Fibroblast of the conjunctiva (primary cell): Measurements from ENCODE around the gene GUCY1A2.

Source experiments
- DNase-seq: peaks from one replicate; pipeline ENCODE4 v3.0.0-alpha.2; 2010; ENCODE audit warnings: low read depth

GUCY1A2 gene

DNA sequence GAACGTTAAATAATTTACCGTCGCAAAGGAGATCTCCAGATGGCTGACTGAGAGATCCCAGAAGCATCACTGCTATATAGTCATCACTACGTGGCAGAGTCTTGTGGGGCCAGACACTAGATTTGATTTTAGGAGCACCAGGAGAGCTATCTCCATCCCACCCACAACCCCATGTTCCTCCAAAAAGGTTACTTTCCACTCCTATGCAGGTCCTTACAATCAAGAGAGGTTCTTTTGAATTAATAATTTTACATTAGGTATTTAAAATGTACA lies 19.4 kb downstream of the GUCY1A2 start:
- no peak for DNase-seq

GRCh38 chr11:106998116-106998915 lies 20.0 kb downstream of the GUCY1A2 start:
- DNase-seq, result peak; percentile 86

DNA sequence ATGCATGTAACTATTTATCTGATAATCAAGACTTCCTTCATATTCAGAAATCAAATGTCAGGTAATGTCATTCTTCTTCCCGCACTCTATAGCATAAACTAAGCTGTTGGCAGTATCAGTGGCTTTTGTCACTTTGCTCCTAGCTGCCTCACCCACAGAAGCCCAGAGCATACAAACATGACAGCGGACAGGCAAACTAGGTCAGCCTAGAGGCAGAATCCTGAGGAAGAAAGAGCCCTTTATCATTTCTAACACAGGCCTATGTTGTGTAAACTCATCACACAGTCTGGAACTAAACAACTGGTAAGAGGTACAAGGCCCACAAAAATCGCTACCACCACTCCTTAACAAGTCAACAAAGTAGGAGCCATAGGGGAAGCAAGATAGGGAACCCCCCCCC lies 21.0 kb downstream of the GUCY1A2 start:
- no peak for DNase-seq

- no peak for DNase-seq
These were observed 21.6 kb downstream of the GUCY1A2 start for GRCh38 chr11:106996691-106997090.

GRCh38 chr11:106990331-106990730 lies 27.9 kb downstream of the GUCY1A2 start:
- DNase-seq, result no peak

DNA sequence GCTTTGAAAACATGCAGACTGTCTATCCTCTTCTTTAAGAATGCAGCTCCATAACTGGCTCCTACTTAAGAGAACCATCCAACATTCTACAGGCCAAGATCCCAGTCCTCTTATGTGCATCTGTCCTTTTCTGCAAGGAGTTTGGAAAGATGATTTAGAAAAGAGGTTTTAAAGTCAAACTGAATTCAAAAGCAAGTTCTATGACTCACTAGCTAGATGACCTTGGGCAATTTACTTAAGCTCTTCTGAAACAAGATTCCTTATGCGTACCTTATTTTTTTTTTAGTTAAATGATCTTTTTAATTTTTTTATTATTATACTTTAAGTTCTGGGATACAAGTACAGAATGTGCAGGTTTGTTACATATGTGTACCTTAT lies 29.2 kb downstream of the GUCY1A2 start:
- no peak for DNase-seq

DNA sequence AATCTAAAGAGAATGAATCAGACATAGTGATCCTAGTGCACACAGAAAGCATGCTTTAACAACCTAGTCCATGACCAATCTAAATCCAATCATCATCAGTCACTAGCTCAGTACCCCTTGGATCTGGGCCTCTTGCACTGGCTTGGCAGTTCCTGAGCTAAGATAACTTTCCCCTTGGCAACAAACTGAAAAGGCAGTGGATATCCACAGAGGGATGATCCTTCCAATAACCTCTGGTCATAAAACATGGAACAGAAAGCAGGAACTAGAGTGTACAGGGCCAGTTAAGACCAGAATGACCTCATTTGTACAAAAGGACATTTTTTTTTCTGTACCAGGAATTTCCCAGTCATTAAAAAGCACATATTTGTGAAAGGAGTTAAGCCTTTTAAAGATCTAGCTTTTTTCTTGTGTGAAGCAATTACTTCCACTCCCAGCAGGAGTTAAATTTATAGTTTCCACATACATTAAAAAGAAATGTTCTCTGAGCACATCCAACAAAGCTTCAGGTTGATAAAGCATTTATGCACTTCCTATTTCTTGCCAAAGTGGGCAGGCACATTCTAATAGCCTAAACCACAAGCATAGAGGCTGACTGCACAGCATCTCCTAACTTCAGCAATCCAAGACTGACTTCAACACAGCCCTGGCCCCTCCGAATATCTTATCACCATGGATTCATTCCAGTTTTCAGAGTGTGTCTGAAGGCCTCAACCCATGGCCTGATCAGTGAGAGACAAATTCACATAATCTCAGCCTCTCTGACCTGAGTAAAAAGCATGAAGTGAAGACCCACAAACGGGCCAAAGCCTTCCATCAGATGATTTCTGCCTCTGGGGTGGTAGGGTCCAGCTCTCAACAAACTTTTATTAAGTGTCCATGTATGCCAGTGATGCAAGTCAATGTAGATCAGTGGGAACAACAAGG lies 29.9 kb downstream of the GUCY1A2 start:
- peak; percentile 63 for DNase-seq

GRCh38 chr11:106986673-106987072 lies 31.6 kb downstream of the GUCY1A2 start:
- no peak for DNase-seq

GRCh38 chr11:106986261-106986660 lies 32.0 kb downstream of the GUCY1A2 start:
- peak; percentile 79 for DNase-seq

DNA sequence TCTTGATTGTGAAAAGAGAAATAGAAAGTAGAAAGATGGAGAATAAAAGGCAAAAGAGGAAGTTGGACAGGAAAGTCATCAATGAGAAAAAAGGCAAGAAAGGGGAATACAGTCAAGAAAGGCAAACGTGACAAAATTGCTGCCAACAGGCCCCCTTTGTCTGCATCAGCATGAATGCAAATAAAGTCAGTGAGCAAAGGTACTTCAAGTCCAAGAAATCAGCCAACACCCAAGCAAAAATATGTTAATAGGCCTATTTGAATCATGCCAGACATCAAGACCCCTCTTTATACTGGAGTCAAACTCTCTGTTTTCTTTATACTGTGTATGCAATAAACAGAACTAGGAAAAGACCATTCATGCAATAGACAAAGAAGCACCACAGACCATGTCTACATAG lies 34.3 kb downstream of the GUCY1A2 start:
- DNase-seq, result no peak

DNA sequence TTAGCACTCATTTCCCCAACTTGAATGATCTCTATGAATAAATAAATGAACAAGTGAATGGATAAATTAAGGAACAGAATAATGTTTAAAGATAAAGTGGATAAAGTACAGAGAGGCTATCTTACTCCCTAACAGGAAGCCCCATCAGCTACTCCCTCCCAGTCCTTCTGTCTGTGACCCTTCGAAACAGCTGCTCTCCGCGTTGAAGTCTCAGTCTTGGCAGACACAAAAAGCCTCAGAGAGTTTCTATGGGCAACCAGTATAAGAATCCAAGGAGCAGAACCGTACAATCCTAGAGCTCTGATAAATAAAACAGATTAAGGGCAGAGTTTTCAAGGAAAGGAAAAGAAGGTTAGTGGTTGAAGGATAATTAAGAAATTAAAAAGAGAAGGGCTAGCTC lies 35.0 kb downstream of the GUCY1A2 start:
- no peak for DNase-seq

- no peak for DNase-seq
These were observed 43.4 kb downstream of the GUCY1A2 start for GRCh38 chr11:106974831-106975230.

GRCh38 chr11:106971864-106972263 lies 46.4 kb downstream of the GUCY1A2 start:
- DNase-seq, result no peak

- DNase-seq, result no peak
These were observed 48.5 kb downstream of the GUCY1A2 start for GRCh38 chr11:106969644-106970355.

GRCh38 chr11:106962995-106963394 lies 55.3 kb downstream of the GUCY1A2 start:
- DNase-seq, result no peak

- DNase-seq, result peak; percentile 94
These were observed 56.8 kb downstream of the GUCY1A2 start for GRCh38 chr11:106961518-106961917.

DNA sequence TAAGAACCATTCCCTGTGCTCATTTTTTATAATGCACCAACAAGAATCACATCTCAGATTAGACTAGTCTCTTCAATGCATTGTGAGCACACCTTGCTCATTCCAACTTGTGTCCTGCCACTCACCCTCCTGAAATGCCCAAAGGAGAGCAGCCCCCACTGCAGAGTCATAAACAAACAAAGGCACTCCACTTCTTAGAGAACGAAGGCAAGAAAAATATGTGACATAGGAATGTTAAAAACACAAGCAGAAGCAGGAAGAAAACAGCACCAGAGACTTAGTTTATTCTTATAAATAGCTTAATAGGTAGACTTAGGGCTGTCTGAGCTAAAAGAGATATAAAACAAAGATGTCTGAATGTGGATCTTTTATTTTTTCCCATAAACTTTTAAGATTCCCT lies 57.2 kb downstream of the GUCY1A2 start:
- no peak for DNase-seq

- no peak for DNase-seq
These were observed 58.5 kb downstream of the GUCY1A2 start for GRCh38 chr11:106959800-106960199.

DNA sequence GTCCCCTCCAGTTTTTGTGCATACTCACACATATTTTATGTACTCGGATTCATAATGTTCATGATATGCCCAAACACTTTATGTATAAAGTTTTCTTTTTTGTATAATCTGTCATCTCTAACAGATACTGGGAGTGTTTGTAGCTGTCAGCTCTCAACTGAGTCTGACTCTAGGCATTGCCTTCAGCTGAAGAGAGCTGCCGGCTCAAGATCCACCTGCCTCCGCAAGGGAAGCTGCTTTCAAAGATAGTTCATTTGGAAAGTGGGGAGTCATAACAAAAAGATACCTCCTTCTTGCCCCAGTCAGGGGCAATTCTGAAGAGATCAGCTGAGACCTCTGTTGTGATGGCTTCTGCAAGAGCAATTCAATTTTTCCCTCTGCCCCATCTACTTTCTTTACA lies 58.9 kb downstream of the GUCY1A2 start:
- DNase-seq, result no peak

- no peak for DNase-seq
These were observed 59.6 kb downstream of the GUCY1A2 start for GRCh38 chr11:106958517-106959248.

- no peak for DNase-seq
These were observed 61.2 kb downstream of the GUCY1A2 start for GRCh38 chr11:106957030-106957482.

DNA sequence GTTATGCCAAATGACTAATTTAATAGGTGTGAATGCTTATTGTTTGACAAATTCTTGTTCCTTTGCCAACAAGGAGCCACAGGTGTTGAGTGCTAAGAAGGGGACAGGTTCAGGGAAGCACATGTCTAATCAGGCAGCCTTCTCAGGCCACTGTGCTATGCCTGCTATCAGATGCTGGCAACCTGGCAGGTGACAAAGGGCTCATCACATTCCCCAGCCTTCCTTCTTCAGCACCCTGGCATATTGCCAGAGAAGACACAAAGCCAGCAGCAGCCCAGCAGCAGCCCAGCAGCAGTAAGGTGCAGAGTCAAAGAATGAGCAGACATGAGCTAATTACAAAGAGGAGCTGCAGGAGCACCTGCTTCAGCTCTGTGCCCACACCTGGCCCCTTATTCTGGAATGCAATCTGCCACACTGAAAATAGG lies 68.2 kb downstream of the GUCY1A2 start:
- no peak for DNase-seq
